GM10248 (cell line): ENCODE measurements around the gene HMG20A.

Experiments used
- CTCF ChIA-PET: fragments of 300-600 bp; sonication (Branson Sonifier 250); formaldehyde crosslinking; extraction: SDS; loops from one replicate; lab custom pipeline; 2021; ENCODE audit warnings: antibody characterized with exemption; lab: Yijun Ruan, JAX
- POLR2A ChIA-PET: fragments of 350-650 bp; sonication (Branson Sonifier 250); formaldehyde crosslinking; extraction: SDS; loops from one replicate; lab custom pipeline; 2020; ENCODE audit warnings: antibody characterized with exemption; lab: Yijun Ruan, JAX
- DNase-seq: peaks from one replicate; pipeline ENCODE4 v3.0.0; 2012; ENCODE audit errors: extremely low spot score
- TF ChIP-seq, protein P1 (sequence below): IDR thresholded peaks from 2 replicates; pipeline ENCODE4 v1.5.1; 2012; ENCODE audit warnings: mild to moderate bottlenecking, low read depth; ENCODE audit errors: extremely low read depth, missing control alignments, control extremely low read depth

Gene HMG20A

DNA sequence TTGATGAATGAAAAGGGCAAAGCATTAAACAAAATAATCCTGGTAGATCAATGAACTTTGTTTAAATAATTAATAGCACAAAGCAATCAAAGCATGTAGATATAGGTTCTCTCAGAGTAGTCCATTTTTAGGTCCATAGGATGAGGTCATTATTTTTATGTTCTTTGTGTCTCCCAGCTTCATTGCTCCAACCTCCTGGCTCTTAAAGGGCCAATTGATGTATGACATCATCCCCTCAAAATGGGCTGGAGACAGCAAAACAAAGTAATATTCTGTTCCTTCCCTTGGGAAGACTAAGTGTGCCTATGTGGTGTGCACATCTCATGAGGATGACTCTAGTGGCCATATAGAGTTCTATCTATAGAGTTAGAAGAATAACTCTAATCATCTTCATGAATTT, 49.5 kb downstream of the HMG20A start:
- TF ChIP-seq, protein P1, sequence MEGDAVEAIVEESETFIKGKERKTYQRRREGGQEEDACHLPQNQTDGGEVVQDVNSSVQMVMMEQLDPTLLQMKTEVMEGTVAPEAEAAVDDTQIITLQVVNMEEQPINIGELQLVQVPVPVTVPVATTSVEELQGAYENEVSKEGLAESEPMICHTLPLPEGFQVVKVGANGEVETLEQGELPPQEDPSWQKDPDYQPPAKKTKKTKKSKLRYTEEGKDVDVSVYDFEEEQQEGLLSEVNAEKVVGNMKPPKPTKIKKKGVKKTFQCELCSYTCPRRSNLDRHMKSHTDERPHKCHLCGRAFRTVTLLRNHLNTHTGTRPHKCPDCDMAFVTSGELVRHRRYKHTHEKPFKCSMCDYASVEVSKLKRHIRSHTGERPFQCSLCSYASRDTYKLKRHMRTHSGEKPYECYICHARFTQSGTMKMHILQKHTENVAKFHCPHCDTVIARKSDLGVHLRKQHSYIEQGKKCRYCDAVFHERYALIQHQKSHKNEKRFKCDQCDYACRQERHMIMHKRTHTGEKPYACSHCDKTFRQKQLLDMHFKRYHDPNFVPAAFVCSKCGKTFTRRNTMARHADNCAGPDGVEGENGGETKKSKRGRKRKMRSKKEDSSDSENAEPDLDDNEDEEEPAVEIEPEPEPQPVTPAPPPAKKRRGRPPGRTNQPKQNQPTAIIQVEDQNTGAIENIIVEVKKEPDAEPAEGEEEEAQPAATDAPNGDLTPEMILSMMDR = no peak
- DNase-seq = no peak
- ChIA-PET CTCF (no interaction called here), POLR2A (no interaction called here)

DNA sequence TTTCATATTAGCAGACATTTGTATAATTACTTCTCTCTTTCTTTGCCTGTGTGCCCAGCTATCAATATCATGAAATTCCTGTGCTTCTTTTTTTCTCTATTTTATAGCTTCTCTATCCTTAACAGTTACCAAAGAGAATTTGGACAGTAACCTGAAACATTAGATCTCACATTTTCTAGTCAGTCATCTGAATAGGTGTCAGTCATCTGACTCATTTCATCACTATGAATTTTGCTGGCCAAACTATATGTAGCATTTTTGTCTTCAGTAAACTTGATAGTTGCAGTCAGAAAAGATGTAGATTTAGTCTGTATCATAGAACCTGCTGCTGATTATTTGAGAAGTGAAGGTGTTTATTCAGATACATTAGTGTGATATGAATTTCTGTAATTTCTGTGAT, 52.6 kb downstream of the HMG20A start:
- TF ChIP-seq, protein P1 = no peak
- ChIA-PET CTCF (interaction anchor here (0.7 kb wide), 1 partner anchor 19 kb away, joined by 3 read pairs; no protein-coding TSS in a partner anchor), POLR2A (no interaction called here)
- DNase-seq = no peak

DNA sequence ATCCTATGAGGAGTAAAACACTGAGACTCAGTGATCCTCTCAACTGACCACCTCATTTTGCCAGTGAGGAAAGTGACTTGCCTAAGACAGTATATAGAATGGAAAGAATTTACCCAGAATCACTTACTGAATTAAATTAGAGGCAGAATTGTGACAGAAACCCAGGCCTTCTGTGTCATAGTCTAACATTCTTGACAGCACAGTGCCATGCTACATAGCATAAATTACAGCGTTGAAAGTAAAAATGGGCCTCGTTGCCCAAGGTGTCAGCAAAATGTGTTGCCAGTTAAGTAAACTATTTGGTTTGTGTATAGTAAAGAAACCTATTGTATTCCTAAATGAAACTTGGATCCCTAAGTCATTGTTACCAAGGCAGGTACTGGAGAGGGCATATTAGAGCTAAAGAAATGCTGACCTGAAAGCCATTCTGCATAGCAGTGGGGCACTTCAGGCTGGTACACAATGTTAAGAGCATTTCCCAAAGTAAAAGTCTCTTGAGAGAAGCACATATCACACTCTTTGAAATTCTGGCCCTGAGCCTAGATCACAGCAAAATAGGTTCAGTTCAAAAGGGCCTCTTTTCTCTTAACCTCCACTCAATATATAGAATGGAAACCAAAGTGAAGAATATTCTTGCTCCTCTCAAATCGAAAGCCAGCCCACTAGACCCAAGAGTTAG, 53.8 kb downstream of the HMG20A start:
- no peak for DNase-seq
- POLR2A ChIA-PET = no interaction called here
- TF ChIP-seq, protein P1 = no peak
- CTCF ChIA-PET = interaction anchor here (1.6 to 2.8 kb wide), 4 partner anchors 22 to 287 kb away, joined by 3 to 14 read pairs (median 8); no protein-coding TSS in a partner anchor

DNA sequence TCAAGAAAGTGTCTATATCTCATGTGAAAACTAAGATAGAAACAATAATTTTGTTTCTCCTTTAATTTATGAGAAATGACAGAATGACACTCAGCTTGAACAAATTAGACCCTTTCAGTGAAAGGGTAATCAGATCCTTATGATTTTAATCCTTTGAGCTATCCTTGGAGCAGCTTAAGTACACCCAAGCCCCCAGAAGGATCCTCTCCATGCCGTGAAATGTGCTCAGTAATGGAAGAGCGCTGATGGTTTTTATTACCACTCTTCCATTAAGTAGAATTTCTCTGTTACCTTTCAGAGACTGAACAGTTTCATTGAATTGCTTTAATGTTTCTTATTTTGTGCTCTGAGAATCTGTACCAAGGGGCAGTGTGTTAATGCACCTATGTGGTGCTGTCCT, 54.3 kb downstream of the HMG20A start:
- no peak for DNase-seq
- TF ChIP-seq, protein P1 = no peak
- CTCF ChIA-PET = interaction anchor here (1.0 to 2.8 kb wide), 5 partner anchors 22 to 288 kb away, joined by 3 to 14 read pairs (median 6); no protein-coding TSS in a partner anchor
- POLR2A ChIA-PET = no interaction called here

DNA sequence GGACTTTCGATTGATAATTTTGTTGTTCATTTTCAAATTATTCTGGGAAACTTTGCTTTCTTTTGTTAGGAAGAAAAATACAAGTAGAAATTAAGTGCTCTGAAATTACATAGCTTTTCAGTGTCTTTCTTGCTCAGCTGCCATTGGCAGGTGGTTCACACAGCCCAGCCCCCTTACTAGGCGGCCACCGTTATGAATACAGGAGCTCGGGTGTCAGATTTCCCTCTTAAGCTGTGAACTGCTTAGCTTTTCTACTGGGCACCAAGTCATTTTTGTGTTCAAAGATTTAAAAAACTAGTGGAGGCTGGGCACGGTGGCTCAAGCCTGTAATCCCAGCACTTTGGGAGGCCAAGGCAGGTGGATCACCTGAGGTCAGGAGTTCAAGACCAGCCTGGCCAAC, 55.2 kb downstream of the HMG20A start:
- TF ChIP-seq, protein P1 = no peak
- ChIA-PET CTCF (interaction anchor here (1.0 to 2.8 kb wide), 7 partner anchors 10 to 289 kb away, joined by 3 to 14 read pairs (median 3); no protein-coding TSS in a partner anchor), POLR2A (no interaction called here)
- DNase-seq = no peak

DNA sequence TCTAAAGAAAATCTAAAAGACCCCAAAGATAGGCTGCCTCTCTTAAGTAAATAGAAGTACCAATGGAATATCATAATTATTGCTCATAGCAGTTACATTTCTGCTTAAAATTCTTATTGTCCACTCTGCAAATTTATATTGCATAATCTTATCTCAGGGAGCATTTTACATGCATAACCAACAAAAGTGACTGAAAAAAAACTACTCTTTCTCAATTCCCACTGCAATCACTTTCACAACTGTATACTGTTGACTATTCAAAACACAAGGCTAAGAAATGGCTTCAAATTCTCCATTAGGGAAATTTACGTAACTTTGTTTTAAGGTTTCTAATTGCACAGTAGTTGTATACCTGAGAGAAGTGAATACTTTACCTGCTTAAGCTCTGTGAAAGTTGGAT, 56.3 kb downstream of the HMG20A start:
- ChIA-PET POLR2A (no interaction called here), CTCF (interaction anchor here (0.9 to 6.9 kb wide), 5 partner anchors 11 to 55 kb away, joined by 3 to 54 read pairs (median 4); no protein-coding TSS in a partner anchor)
- DNase-seq = no peak
- TF ChIP-seq, protein P1 = no peak
